ENCODE data around the gene ATP6V1C2.
"Not testable (repeated sequence)": the region's sequence is repeated elsewhere in the genome, so short reads cannot be mapped to it uniquely, and the experiment has no call there.

The ATP6V1C2 gene

GRCh38 chr2:10771786-10772185, 50.4 kb downstream of the ATP6V1C2 start:
- DNase-seq, result no peak

DNA sequence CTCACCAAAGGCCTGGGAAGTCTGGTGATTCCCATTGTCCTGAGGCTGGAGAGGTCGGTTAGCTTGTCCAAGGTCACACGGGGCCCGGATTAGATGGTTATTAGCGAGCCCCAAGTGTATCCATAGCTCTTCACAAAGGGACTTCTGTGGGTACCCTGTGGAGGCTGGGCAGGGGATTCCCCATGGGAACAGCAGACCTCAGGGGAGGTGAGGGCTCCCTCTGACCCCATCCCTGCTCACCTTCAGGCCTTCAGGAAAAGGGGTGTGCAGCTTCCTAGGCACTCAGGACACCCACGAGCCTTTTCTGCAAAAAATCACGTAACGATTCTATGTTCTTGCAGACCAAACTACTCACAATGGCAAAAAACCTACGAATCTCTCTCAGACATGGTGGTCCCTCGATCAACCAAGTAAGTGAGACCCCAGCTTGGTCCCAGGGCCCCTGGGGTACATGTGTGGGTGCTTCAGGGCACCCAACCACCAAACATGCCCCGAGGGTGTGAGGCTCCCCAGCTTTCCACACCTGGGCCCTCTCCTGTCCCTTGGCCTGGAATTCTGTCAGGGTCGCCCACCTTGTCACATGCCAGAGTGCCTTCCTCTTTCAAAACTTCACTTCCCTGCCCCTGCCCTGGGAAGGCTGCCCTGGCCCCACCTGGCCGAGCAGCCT, 50.9 kb downstream of the ATP6V1C2 start:
- DNase-seq, result no peak

DNA sequence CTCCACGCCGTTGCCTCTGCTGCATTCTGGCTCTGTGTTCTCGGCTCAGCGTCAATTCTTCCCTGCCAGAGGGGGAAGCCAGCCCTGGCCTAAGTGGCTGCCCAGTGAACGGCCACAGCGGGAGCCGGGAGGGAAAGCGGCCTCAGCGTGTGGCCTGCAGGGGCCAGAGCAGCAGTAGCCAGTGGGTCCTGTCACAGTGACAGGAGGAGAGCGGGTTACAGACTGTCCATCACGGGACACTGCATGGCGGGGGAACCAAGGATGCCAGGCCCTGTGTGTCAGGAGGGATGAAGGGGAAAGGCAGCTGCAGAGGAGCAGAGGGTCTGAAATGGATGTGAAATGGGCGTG, 51.4 kb downstream of the ATP6V1C2 start:
- DNase-seq, result no peak

DNA sequence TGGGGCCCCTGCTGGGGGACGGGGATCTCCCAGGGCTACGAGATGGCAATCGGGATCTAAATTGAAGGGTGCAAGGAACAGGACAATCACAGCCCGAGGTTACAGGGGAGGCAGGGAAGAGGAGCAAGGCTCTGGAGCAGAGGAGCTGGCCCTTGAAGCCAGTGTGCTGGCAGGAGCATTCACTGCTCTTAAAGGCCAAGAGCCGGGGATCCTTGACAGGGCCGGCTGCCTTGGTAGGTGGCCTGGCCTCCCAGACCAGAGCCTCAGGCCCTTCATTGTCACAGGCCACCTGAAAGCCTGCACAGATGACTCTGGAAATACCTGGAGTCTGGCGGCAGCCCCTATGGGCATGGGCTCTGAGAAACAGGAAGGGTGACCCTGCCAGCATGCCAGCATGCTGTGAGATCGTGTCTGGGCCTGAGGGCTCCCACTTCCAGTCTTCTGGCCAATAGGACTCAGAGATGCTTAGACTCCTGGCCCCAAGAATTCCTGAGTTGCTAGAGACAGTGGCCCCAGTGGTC, 52.5 kb downstream of the ATP6V1C2 start:
- DNase-seq, result no peak

DNA sequence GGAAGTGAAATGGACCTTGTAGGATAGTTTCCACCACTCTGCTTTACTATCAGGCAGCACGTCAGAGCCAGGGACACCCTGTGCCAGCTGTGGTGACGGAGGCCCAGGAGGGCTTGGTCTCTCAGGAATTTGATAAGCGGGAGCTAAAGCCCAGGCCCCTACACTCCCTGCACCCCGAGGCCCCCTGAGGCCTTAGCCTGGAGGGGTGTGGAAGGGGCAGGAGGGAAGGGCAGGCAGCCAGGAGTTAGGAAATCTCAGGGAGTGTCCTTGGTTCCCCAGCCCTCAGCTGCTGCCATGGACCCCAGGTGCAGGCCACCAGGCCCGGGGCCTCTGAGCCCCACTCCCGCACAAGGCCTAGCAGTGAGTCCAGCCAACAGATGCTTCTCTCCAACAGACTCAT, 53.0 kb downstream of the ATP6V1C2 start:
- no peak for DNase-seq

GRCh38 chr2:10775021-10775780, 53.8 kb downstream of the ATP6V1C2 start:
- no peak for DNase-seq

DNA sequence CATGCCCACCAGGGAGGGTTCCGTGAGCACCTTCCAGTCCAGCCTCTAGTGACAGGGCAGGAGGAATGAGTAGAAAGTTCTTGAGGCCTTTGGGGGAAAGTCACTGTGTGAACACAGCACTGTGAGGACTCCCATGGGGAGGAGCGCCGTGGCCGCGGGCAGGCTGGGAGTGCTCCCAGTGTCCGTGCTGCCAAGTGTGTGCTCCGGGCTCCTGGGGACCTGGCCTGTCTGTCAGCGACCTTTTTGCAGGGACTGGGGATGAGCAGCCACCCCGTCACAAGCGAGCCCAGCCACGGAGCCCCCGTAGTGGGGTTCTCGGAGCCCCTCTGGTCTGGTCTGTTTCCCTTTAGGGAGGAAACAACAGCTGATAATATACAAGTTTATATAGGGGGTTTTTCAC, 54.4 kb downstream of the ATP6V1C2 start:
- DNase-seq, result no peak

DNA sequence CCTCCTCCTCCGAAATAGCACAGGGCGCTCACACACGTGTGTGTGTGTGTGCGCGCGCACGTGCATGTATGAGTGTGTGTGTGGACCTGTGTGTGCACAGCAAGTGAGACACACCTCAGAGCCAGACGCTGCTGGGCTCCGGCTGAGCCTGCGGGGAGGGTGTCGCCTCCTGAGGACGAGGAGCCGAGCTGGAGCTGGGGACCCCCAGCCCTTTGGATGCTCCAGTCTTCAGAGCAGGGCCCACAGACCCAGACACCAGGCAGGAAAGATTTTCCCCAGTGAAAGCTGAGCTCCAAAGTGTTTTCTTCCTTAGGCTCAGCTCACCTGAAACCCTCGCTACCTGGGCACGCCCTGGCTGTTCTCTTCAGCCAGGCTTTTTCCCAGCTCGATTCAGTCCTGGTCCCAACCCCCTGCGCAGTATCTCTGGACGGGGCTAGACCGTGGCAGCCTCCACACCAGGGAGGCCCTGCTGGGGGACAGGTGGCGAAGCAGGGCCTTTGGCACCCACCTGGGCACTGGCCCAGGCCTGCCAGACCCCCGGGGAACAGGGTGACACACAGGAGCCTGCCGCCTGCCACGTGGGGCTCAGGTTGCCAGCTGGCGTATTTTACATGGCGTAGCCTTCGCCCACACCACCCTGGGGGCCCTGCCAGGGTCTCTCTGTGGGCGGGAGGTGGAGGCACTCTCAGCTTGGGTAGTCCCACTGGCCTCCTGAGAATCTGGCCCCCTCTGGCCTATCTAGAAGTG, 55.0 kb downstream of the ATP6V1C2 start:
- no peak for DNase-seq

- DNase-seq, result no peak
Observed at GRCh38 chr2:10777111-10777841, 55.8 kb downstream of the ATP6V1C2 start.

- DNase-seq, result no peak
Observed at GRCh38 chr2:10777842-10778723, 56.7 kb downstream of the ATP6V1C2 start.

GRCh38 chr2:10778724-10779115, 57.3 kb downstream of the ATP6V1C2 start:
- no peak for DNase-seq

DNA sequence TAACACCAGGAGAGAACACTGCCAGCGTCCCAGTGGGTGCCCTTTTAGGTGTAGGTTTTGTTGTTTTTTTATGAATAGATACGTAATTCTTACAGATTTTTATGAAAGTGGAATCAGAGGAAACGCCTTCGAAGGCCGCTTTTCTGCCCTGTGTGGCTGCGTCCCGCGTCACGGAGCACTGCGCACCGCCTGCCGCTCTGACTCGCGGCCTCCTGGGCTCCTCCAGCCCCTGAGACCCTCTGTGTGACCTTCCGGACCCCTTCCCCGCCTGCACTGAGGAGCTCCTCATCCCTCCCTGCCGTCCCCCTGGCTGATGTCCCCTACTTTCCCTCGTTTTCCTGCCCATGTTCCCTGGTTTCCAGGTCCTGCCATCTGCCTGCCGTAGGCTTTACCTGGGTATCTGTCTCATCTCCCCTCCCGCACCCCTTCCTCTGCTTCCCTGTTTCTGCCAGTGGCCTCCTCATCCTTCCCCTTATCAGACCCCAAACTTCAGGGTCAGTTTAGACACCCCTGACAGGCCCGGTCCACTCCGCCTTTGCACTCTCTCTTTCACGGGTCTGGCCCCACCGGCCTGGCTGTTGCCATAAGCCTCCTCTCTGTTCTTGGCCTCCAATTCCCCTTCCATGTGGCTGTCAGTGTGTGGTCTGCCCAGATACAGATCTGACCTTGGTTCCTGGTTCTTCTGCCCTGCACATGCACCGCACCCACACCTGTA, 58.5 kb downstream of the ATP6V1C2 start:
- DNase-seq, result no peak

DNA sequence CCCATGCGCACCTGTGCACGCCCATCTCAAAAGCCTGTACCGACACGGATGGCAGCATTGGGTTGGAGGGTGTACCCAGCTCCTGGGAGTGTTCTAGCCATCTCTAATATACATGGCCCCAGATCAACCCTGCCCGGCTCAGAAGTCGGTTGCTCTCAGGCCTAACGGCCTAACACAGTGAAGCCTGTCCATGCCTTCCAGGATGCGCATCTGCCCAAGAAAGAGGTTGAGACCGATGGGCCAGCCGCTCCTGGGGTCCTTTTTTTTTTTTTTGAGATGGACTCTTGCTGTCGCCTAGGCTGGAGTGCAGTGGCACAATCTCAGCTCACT, 59.0 kb downstream of the ATP6V1C2 start:
- DNase-seq, result no peak

DNA sequence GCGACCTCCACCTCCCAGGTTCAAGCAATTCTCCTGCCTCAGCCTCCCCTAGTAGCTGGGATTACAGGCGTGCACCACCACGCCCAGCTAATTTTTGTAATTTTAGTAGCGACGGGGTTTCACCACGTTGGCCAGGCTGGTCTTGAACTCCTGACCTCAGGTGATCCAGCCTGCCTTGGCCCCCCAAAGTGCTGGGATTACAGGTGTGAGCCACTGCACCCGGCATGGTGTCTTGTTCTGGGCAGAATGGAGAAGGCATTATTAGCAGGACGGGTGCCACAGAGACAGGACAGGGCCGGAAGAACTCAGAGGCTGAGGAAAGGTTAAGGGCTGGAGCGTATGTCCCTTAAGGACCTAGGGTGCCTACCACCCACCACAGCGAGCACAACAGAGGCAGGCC, 59.4 kb downstream of the ATP6V1C2 start:
- DNase-seq, result not testable (repeated sequence)

GRCh38 chr2:10781746-10782145, 60.3 kb downstream of the ATP6V1C2 start:
- DNase-seq, result no peak

DNA sequence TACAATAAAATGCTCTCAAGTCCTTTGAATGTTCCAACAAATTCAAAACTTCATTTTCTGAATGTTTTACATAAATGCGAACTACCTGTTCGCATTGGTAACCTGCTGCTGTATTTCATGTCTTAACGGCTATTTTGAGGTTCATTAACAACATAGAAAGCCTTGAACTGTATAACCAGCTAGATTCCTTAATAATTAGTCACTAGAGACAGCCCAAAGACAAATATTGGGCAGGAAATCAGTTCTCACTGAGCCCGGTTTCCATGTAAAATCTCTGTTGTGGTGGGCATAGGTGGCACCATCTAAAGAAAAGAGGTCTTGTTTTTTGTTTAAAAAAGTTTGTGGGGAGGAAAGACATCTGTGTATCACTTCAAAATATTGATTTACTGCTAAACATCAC, 62.0 kb downstream of the ATP6V1C2 start:
- no peak for DNase-seq

- no peak for DNase-seq
Observed at GRCh38 chr2:10784719-10785118, 63.3 kb downstream of the ATP6V1C2 start.

- no peak for DNase-seq
Observed at GRCh38 chr2:10785260-10785659, 63.8 kb downstream of the ATP6V1C2 start.

DNA sequence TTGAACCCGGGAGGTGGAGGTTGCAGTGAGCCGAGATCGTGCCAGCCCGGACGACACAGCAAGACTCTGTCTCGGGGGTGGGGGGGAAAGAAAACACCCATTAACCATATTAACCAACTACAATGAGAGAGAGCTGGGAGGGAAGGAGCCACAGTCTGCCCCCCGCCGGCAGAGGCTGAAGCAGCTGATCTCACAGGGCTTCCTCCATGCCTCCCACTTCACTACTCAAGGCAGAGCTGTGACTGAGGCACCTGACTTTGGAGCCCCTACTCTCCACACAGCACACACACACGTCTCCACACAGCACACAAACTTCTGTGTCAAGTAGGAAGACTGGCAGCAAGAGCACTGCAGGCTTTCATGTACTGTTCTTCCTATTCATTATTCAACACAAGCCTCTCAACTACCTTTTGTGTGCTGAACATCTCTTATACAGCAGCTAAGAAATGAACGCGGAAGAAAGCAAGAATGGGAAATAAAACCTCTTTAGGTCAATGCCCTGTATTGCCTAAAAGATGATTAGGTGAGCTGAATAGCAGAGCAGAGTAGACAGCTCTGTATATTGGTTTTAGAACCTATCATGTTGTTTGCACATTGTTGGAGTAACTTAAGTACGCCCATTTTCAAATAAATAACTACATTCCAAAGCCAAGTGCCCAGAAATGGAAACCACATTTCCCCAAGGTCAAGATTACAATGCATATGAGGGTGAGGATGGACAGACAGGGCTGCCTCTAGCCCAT, 65.0 kb downstream of the ATP6V1C2 start:
- DNase-seq, result no peak

- no peak for DNase-seq
Observed at GRCh38 chr2:10787176-10787968, 65.9 kb downstream of the ATP6V1C2 start.

Measured in activated T-cell treated with anti-CD3 and anti-CD28 coated beads for 4 hours (primary cell).